GM12878 (cell line): ENCODE results near the gene MRNIP. TPM values are rescaled to one million over a fixed set of nuclear protein-coding genes. Genes with fewer than 3 reads are reported as not detected.

Experiments
- ATAC-seq: fragments of 200-7000 bp; cut with Tn5 transposase; 3 replicates; pipeline ENCODE4 v1.9.1; 2020; ENCODE audit warnings: mild to moderate bottlenecking, moderate library complexity
- BruUV-seq: library from RNA; stranded (reverse); fragments of 400-500 nt; replicated peaks from 2 replicates; lab custom pipeline; 2021; lab: Mats Ljungman, UMichigan
- CTCF ChIA-PET: fragments of 300-600 bp; sonication (Branson Sonifier 250); formaldehyde crosslinking; extraction: SDS; loops from one replicate; lab custom pipeline; 2021; ENCODE audit warnings: inconsistent platforms; lab: Yijun Ruan, JAX
- POLR2A ChIA-PET: fragments of 350-600 bp; formaldehyde crosslinking; extraction: SDS; loops from one replicate; lab custom pipeline; 2021; ENCODE audit warnings: inconsistent platforms; lab: Charles Lee
- RAD21 ChIA-PET: fragments of 300-600 bp; sonication (Branson Sonifier 250); formaldehyde crosslinking; loops from one replicate; lab custom pipeline; 2023; ENCODE audit warnings: antibody characterized with exemption; ENCODE audit not compliant: unreplicated experiment; lab: Charles Lee
- SMC1A ChIA-PET: fragments of 300-600 bp; sonication (Branson Sonifier 250); formaldehyde crosslinking; loops from one replicate; lab custom pipeline; 2023; ENCODE audit not compliant: unreplicated experiment, uncharacterized antibody; lab: Charles Lee
- DNase-seq: peaks from one replicate; pipeline ENCODE4 v3.0.0-alpha.2; 2011; ENCODE audit warnings: low read depth, low spot score
- FAIRE-seq: peaks from 3 replicates; lab custom pipeline; 2011; peaks lifted over from hg19 to GRCh38; lab: Jason Lieb, UNC
- H2AFZ ChIP-seq: 2 replicates; pipeline ENCODE4 v1.6.0; 2011; ENCODE audit warnings: low read depth, low read length, control low read depth; ENCODE audit not compliant: control insufficient read depth
- H3K27ac ChIP-seq: 2 replicates; pipeline ENCODE4 v1.5.1; 2011; ENCODE audit warnings: control low read depth; ENCODE audit not compliant: control insufficient read depth, insufficient read depth
- H3K27me3 ChIP-seq, 2 experiments: replicated peaks in 1 of 2; 2 replicates each; pipeline versions ENCODE4 v1.6.0 to v1.6.1; 2011; ENCODE audit warnings: low read length in 1 of 2; ENCODE audit not compliant: control insufficient read depth in 2 of 2, insufficient read depth in 2 of 2
- H3K36me3 ChIP-seq, 2 experiments: 2 replicates each; pipeline ENCODE4 v1.5.1; 2011; ENCODE audit warnings: low read length in 1 of 2; ENCODE audit not compliant: control insufficient read depth in 2 of 2, insufficient read depth in 2 of 2
- H3K4me1 ChIP-seq: 2 replicates; pipeline ENCODE4 v1.6.1; 2011; ENCODE audit warnings: mild to moderate bottlenecking, low read length, moderate library complexity, mixed read lengths; ENCODE audit not compliant: control insufficient read depth, insufficient read depth
- H3K4me2 ChIP-seq: 2 replicates; pipeline ENCODE4 v1.6.0; 2011; ENCODE audit warnings: control low read depth; ENCODE audit not compliant: control insufficient read depth, insufficient read depth
- H3K4me3 ChIP-seq: fragments of 200-600 bp; sonication (generic); 2 replicates; pipeline ENCODE4 v1.5.1; 2016
- H3K79me2 ChIP-seq: 2 replicates; pipeline ENCODE4 v1.6.0; 2011; ENCODE audit warnings: low read length; ENCODE audit not compliant: control insufficient read depth, insufficient read depth
- H3K9ac ChIP-seq: 2 replicates; pipeline ENCODE4 v1.8.0; 2011; ENCODE audit warnings: low read length, control low read depth, mixed read lengths; ENCODE audit not compliant: control insufficient read depth, insufficient read depth
- H3K9me3 ChIP-seq: replicated peaks from 3 replicates; pipeline ENCODE4 v1.5.1; 2011; ENCODE audit warnings: mild to moderate bottlenecking, low read length; ENCODE audit not compliant: control insufficient read depth, insufficient read depth
- H4K20me1 ChIP-seq: 2 replicates; pipeline ENCODE4 v1.6.0; 2011; ENCODE audit not compliant: control insufficient read depth, insufficient read depth
- BACH1 ChIP-seq: fragments of 450-650 bp; IDR thresholded peaks from 2 replicates; pipeline ENCODE4 v1.6.1; 2017; ENCODE audit warnings: mild to moderate bottlenecking, borderline replicate concordance
- CBX5 ChIP-seq: sonication (generic); IDR thresholded peaks from 2 replicates; pipeline ENCODE4 v1.6.1; 2016; ENCODE audit warnings: low read depth, moderate library complexity, mild to moderate bottlenecking, inconsistent platforms
- E2F8 ChIP-seq: fragments of 450-650 bp; IDR thresholded peaks from 2 replicates; pipeline ENCODE4 v1.6.1; 2018; ENCODE audit warnings: mild to moderate bottlenecking, low read depth, moderate library complexity; ENCODE audit not compliant: partially characterized antibody
- EP300 ChIP-seq, 2 experiments: fragments of 150-350 bp in 1 of 2; IDR thresholded peaks; 2 replicates each; pipeline ENCODE4 v1.6.1; 2011 to 2012; ENCODE audit warnings: low read depth in 2 of 2, low read length in 2 of 2, borderline replicate concordance in 1 of 2, improper control_type of control experiment in 1 of 2, inconsistent platforms in 1 of 2; ENCODE audit not compliant: control insufficient read depth in 1 of 2
- ETV6 ChIP-seq, 2 experiments: fragments of 450-650 bp in 1 of 2; IDR thresholded peaks in 1 of 2; conservative IDR thresholded peaks in 1 of 2; 2 replicates each; pipeline ENCODE4 v1.6.1; 2014; ENCODE audit warnings: antibody characterized with exemption in 1 of 2, borderline replicate concordance in 1 of 2, low read depth in 1 of 2, mild to moderate bottlenecking in 1 of 2, moderate library complexity in 1 of 2
- MXI1 ChIP-seq: fragments of 150-350 bp; IDR thresholded peaks from 2 replicates; pipeline ENCODE4 v1.6.1; 2011; ENCODE audit warnings: low read depth, mild to moderate bottlenecking, inconsistent platforms, low read length, improper control_type of control experiment
- NBN ChIP-seq: fragments of 450-650 bp; IDR thresholded peaks from 2 replicates; pipeline ENCODE4 v1.6.1; 2016
- POLR2A ChIP-seq: IDR thresholded peaks from 2 replicates; pipeline ENCODE4 v1.6.1; 2011; ENCODE audit warnings: low read depth, mild to moderate bottlenecking, low read length
- POLR2AphosphoS2 ChIP-seq: IDR thresholded peaks from 2 replicates; pipeline ENCODE4 v1.6.1; 2011; ENCODE audit warnings: low read depth, mild to moderate bottlenecking, low read length, improper control_type of control experiment, moderate library complexity
- POLR2AphosphoS5 ChIP-seq: IDR thresholded peaks from 2 replicates; pipeline ENCODE4 v1.6.1; 2011; ENCODE audit warnings: mild to moderate bottlenecking, low read length, inconsistent platforms
- RBBP5 ChIP-seq: fragments of 200-600 bp; sonication (generic); conservative IDR thresholded peaks from 2 replicates; pipeline ENCODE4 v1.6.1; 2016
- WGBS: methylation state at CpG from one replicate; pipeline ENCODE4 v1.1.6; 2016; ENCODE audit warnings: low lambda C conversion rate; ENCODE audit not compliant: insufficient replicate concordance, insufficient coverage; ENCODE audit errors: missing lambda C conversion rate; 5-methylcytosine and 5-hydroxymethylcytosine counted together
- in situ Hi-C: fragments of 300-500 bp; cut with MboI; formaldehyde crosslinking; loops from 9 replicates; pipeline ENCODE4 v1.14.3; 2018; ENCODE audit warnings: mixed read lengths
- intact Hi-C: fragments of 100-400 bp; cut with micrococcal nuclease; formaldehyde crosslinking; loops from one replicate; pipeline ENCODE4 v1.14.2; 2022; ENCODE audit not compliant: unreplicated experiment
- polyA plus RNA-seq, 11 experiments: library from polyadenylated mRNA; depleted of rRNA in 4 of 11; unstranded in 6 of 11; stranded (reverse) in 5 of 11; fragments of >200 nt; fragmentation: Nextera tagmentation in 4 of 11; fragmentation: Illumina TruSeq in 1 of 11; extraction: Ambion mirVana in 4 of 11; extraction: Trizol in 1 of 11; gene quantifications; 1 replicate in 1 of 11; 2 replicates in 10 of 11; pipeline versions ENCODE4 v1.2.1 to v1.2.3, GENCODE V29; 2011 to 2016; ENCODE audit warnings: inconsistent platforms in 2 of 11, missing spikeins in 2 of 11, low read depth in 1 of 11
- total RNA-seq, 4 experiments: library from RNA; depleted of rRNA in 3 of 4; stranded (reverse); fragments of >200 nt in 3 of 4; fragmentation: Illumina TruSeq in 1 of 4; extraction: Trizol in 1 of 4; gene quantifications; 2 replicates each; pipeline versions ENCODE4 v1.2.1 to v1.2.3, GENCODE V29; 2013 to 2021

MRNIP gene
- total and polyA plus RNA-seq, 10 of the 15 experiments (the other 5 are each of a cell fraction or from before 2014, with no cell fraction given) = 2.4 to 30.4 (median 13.1) TPM

- ChIA-PET POLR2A (no interaction called here), SMC1A (interaction anchor here (0.7 kb wide), 1 partner anchor 13 kb away, joined by 3 read pairs; no protein-coding TSS in a partner anchor), RAD21 (no interaction called here), CTCF (interaction anchor here (0.6 kb wide), 1 partner anchor 60 kb away, joined by 3 read pairs; no protein-coding TSS in a partner anchor)
- ATAC-seq (no peak), FAIRE-seq (no peak), DNase-seq (no peak)
- H3K79me2 ChIP-seq = peaks cover 29% of the 10 kb centered on the region
- H3K27ac ChIP-seq = no peak overlapping the region
- no peak overlapping the region for H2AFZ ChIP-seq
- H3K27me3 ChIP-seq = no peaks in the 10 kb centered on the region
- H3K4me3 ChIP-seq = no peak overlapping the region
- H4K20me1 ChIP-seq = peaks cover 17% of the 10 kb centered on the region
- H3K9me3 ChIP-seq = no peaks in the 10 kb centered on the region
- no peak overlapping the region for H3K9ac ChIP-seq
- over 99% methylated on average over 22 of the region's 22 CpGs for WGBS
- in situ Hi-C loops = loop anchor here (25.0 kb wide), 1 partner anchor 988 kb away; the partner anchor contains the start of gene MGAT1
- H3K4me2 ChIP-seq = 0 out of 2 replicates have a peak overlapping the region, but pooled peaks have one; percentile 17
- H3K36me3 ChIP-seq = peaks cover 20 to 28% of the 10 kb centered on the region in 2 experiments
- intact Hi-C loops = no loop called here
- BruUV-seq = no TSS peak
- peaks cover 24% of the 10 kb centered on the region for H3K4me1 ChIP-seq
- TF ChIP-seq POLR2A (peak; percentile 6), ETV6 (conservative IDR thresholded peaks at IDR 0.05 in 1 of 2, IDR thresholded peaks at IDR 0.05 in 1 of 2; ENCODE audit: borderline replicate concordance in 1 of 2, low read depth in 1 of 2) (no peak), POLR2AphosphoS2 (peak; percentile 68; the same call in 1 of the 2 replicates)
Observed at GRCh38 chr5:179823937-179824744, 34.5 kb downstream of the MRNIP start.

DNA sequence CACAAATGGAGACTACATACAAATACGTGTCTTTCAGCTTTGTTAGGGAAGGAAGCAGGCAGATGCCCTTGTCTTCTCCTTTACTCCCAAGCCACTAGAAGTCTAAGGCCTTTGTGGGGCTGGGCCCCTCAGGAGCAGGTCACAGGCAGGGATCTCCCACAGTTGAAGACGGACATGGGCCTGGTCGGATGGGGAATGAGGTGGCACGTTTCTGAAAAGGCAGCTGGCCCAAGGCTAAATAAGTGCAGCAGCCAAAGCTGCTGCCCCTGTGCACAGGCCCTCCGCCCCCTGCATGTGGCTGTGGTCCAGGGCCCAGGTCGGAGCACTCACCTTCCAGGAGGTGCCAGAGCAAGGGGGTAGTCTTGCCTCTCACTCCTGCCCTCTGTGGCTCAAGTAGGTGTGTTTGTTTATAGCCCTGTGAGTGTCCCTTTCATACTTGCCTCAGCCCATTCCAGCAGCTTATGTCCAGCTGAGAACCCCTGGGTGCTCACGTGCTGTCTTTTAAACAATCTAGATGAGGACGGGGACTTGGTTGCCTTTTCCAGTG lies 36.1 kb downstream of the MRNIP start:
- WGBS = 77% methylated on average over 8 of the region's 8 CpGs
- Histone ChIP-seq H4K20me1 (peaks cover 17% of the 10 kb centered on the region), H2AFZ (no peak overlapping the region), H3K79me2 (peaks cover 29% of the 10 kb centered on the region), H3K27me3 (no peaks in the 10 kb centered on the region), H3K9ac (no peak overlapping the region), H3K27ac (no peak overlapping the region; the same call in 1 of the 2 replicates), H3K4me3 (peak overlapping the region; percentile 93), H3K4me2 (peak overlapping the region; percentile 99), H3K36me3 (peaks cover 18 to 21% of the 10 kb centered on the region in 2 experiments), H3K9me3 (no peaks in the 10 kb centered on the region), H3K4me1 (peaks cover 31% of the 10 kb centered on the region)
- BruUV-seq = no TSS peak
- in situ Hi-C loops = loop anchor here (25.0 kb wide), 1 partner anchor 990 kb away; the partner anchor contains the start of gene MGAT1
- ChIA-PET RAD21 (interaction anchor here (0.9 kb wide), 1 partner anchor 17 kb away, joined by 4 read pairs; no protein-coding TSS in a partner anchor), SMC1A (interaction anchor here (0.9 to 1.1 kb wide), 3 partner anchors 11 to 60 kb away, joined by 3 to 4 read pairs (median 3); partner anchors contain the start of gene LTC4S), POLR2A (interaction anchor here (0.6 to 1.3 kb wide), 4 partner anchors 8 to 91 kb away, joined by 3 to 5 read pairs (median 4); partner anchors contain the start of gene MRNIP), CTCF (interaction anchor here (1.0 to 1.1 kb wide), 2 partner anchors 21 to 38 kb away, joined by 3 to 4 read pairs; no protein-coding TSS in a partner anchor)
- intact Hi-C loops = no loop called here
- peak; percentile 70 for TF ChIP-seq POLR2A
- TF ChIP-seq MXI1 = no peak
- TF ChIP-seq E2F8 = no peak
- no peak for TF ChIP-seq EP300 (IDR thresholded peaks at IDR 0.05; ENCODE audit: borderline replicate concordance in 1 of 2, control insufficient read depth in 1 of 2, low read depth in 2 of 2, low read length in 2 of 2)
- no peak for TF ChIP-seq RBBP5
- no peak for TF ChIP-seq CBX5
- TF ChIP-seq BACH1 = 0 out of 2 replicates have a peak, but pooled peaks have one; percentile 23
- 0 out of 2 replicates have a peak, but pooled peaks have one; percentile 13 for TF ChIP-seq POLR2AphosphoS5
- TF ChIP-seq NBN = no peak
- DNase-seq (no peak), FAIRE-seq (no peak), ATAC-seq (no peak)
